HCT116 (cell line): Measurements from ENCODE around the gene SOBP. TPM values are rescaled to one million over a fixed set of nuclear protein-coding genes. Genes with fewer than 3 reads are reported as not detected.

Experiments
- ATAC-seq: fragments of 200-7000 bp; cut with Tn5 transposase; 2 replicates; pipeline ENCODE4 v1.9.1; 2020; ENCODE audit warnings: mild to moderate bottlenecking, moderate library complexity
- BruUV-seq: library from RNA; stranded (reverse); fragments of 400-500 nt; replicated peaks from 2 replicates; lab custom pipeline; 2021; lab: Mats Ljungman, UMichigan
- CTCF ChIA-PET: fragments of 300-600 bp; sonication (Branson Sonifier 250); formaldehyde crosslinking; loops from one replicate; lab custom pipeline; 2021; ENCODE audit warnings: antibody characterized with exemption; lab: Charles Lee
- POLR2A ChIA-PET: fragments of 300-600, 350-600 bp; sonication (Branson Sonifier 250); formaldehyde crosslinking; loops from one replicate; lab custom pipeline; 2021; ENCODE audit warnings: antibody characterized with exemption; lab: Charles Lee
- RAD21 ChIA-PET, 2 experiments: fragments of 300-600 bp; sonication (Branson Sonifier 250); formaldehyde crosslinking; loops; one replicate each; lab custom pipeline; 2023; ENCODE audit warnings: low total read pairs in 2 of 2; ENCODE audit not compliant: uncharacterized antibody in 2 of 2, unreplicated experiment in 2 of 2, low non-redundant PET in 1 of 2; lab: Charles Lee
- DNase-seq: peaks from one replicate; pipeline ENCODE4 v3.0.0-alpha.2; 2010; ENCODE audit warnings: low read depth, low spot score
- H2AFZ ChIP-seq: fragments of 200-600 bp; shearing (Covaris generic), sonication (generic); 2 replicates; pipeline ENCODE4 v1.6.1; 2017; ENCODE audit warnings: low read depth, mixed run types, mixed read lengths, antibody characterized with exemption, low read length; ENCODE audit not compliant: poor library complexity, severe bottlenecking
- H3K27ac ChIP-seq: 2 replicates; pipeline ENCODE4 v1.5.1; 2012; ENCODE audit warnings: low read depth, low read length
- H3K27me3 ChIP-seq: fragments of 200-600 bp; sonication (generic); 2 replicates; pipeline ENCODE4 v1.6.1; 2016; ENCODE audit warnings: mixed run types, low read length, mixed read lengths; ENCODE audit not compliant: insufficient read depth
- H3K36me3 ChIP-seq, 2 experiments: fragments of 200-500 bp in 1 of 2; fragments of 200-600 bp in 1 of 2; sonication (Bioruptor generic) in 1 of 2; sonication (generic) in 1 of 2; 2 replicates each; pipeline versions ENCODE4 v1.5.1 to v1.6.1; 2014 to 2016; ENCODE audit warnings: low read length in 2 of 2, inconsistent platforms in 1 of 2, mixed read lengths in 1 of 2, mixed run types in 1 of 2; ENCODE audit not compliant: insufficient read depth in 2 of 2, control insufficient read depth in 1 of 2
- H3K4me1 ChIP-seq, 2 experiments: fragments of 200-600 bp in 1 of 2; sonication (generic) in 1 of 2; 2 replicates each; pipeline versions ENCODE4 v1.5.1 to v1.6.1; 2012 to 2017; ENCODE audit warnings: low read length in 2 of 2, inconsistent platforms in 1 of 2, mild to moderate bottlenecking in 1 of 2, mixed read lengths in 1 of 2, mixed run types in 1 of 2, moderate library complexity in 1 of 2; ENCODE audit not compliant: insufficient read depth in 2 of 2, control insufficient read depth in 1 of 2
- H3K4me2 ChIP-seq: fragments of 200-600 bp; sonication (generic); 2 replicates; pipeline ENCODE4 v1.6.1; 2017; ENCODE audit warnings: mixed run types, low read length, mixed read lengths
- H3K4me3 ChIP-seq, 2 experiments: fragments of 200-600 bp in 1 of 2; sonication (generic) in 1 of 2; replicated peaks in 1 of 2; 2 replicates each; pipeline ENCODE4 v1.5.1; 2011 to 2016; ENCODE audit warnings: low read length in 2 of 2, control low read depth in 1 of 2, low read depth in 1 of 2, mild to moderate bottlenecking in 1 of 2, mixed read lengths in 1 of 2, mixed run types in 1 of 2
- H3K79me2 ChIP-seq: fragments of 200-600 bp; sonication (generic); 2 replicates; pipeline ENCODE4 v1.6.1; 2017; ENCODE audit warnings: mild to moderate bottlenecking, mixed run types, low read length, moderate library complexity, mixed read lengths; ENCODE audit not compliant: insufficient read depth
- H3K9ac ChIP-seq: fragments of 200-600 bp; sonication (generic); 2 replicates; pipeline ENCODE4 v1.6.1; 2016; ENCODE audit warnings: low read length, mixed read lengths
- H3K9me2 ChIP-seq: fragments of 200-600 bp; sonication (generic), shearing (Covaris generic); 2 replicates; pipeline ENCODE4 v1.6.1; 2017; ENCODE audit warnings: mixed run types, mild to moderate bottlenecking, moderate library complexity; ENCODE audit not compliant: insufficient read depth
- H3K9me3 ChIP-seq, 2 experiments: fragments of 200-500 bp in 1 of 2; fragments of 200-600 bp in 1 of 2; sonication (Bioruptor generic) in 1 of 2; sonication (generic) in 1 of 2; 2 replicates each; pipeline ENCODE4 v1.6.1; 2014 to 2017; ENCODE audit warnings: low read length in 2 of 2, mixed read lengths in 2 of 2, inconsistent platforms in 1 of 2, low read depth in 1 of 2, mild to moderate bottlenecking in 1 of 2, mixed run types in 1 of 2, moderate library complexity in 1 of 2; ENCODE audit not compliant: control insufficient read depth in 1 of 2, insufficient read depth in 1 of 2
- H4K20me1 ChIP-seq: fragments of 200-600 bp; sonication (generic), shearing (Covaris generic); 2 replicates; pipeline ENCODE4 v1.6.1; 2017; ENCODE audit warnings: mixed run types, mild to moderate bottlenecking, moderate library complexity; ENCODE audit not compliant: insufficient read depth
- EGR1 ChIP-seq: IDR thresholded peaks from 2 replicates; pipeline ENCODE4 v1.6.1; 2012; ENCODE audit warnings: low read depth
- ELF1 ChIP-seq: IDR thresholded peaks from 2 replicates; pipeline ENCODE4 v1.6.1; 2012; ENCODE audit warnings: low read depth, borderline replicate concordance
- EZH2phosphoT487 ChIP-seq: fragments of 200-600 bp; IDR thresholded peaks from 2 replicates; pipeline ENCODE4 v1.6.1; 2018; ENCODE audit warnings: antibody characterized with exemption, borderline replicate concordance
- POLR2A ChIP-seq: IDR thresholded peaks from 2 replicates; pipeline ENCODE4 v1.7.0; 2011; ENCODE audit warnings: borderline replicate concordance; ENCODE audit not compliant: insufficient read depth, insufficient read length; ENCODE audit errors: extremely low read depth
- POLR2AphosphoS5 ChIP-seq: IDR thresholded peaks from 2 replicates; pipeline ENCODE4 v1.6.1; 2011; ENCODE audit warnings: mild to moderate bottlenecking, low read depth, low read length, moderate library complexity
- RAD21 ChIP-seq: IDR thresholded peaks from 2 replicates; pipeline ENCODE4 v1.6.1; 2012; ENCODE audit warnings: low read depth, mild to moderate bottlenecking
- TCF7L2 ChIP-seq: IDR thresholded peaks from 2 replicates; pipeline ENCODE4 v1.7.0; 2011; ENCODE audit warnings: borderline replicate concordance, inconsistent platforms; ENCODE audit not compliant: insufficient read depth, insufficient read length; ENCODE audit errors: extremely low read depth
- intact Hi-C: fragments of 100-400 bp; cut with micrococcal nuclease; formaldehyde crosslinking; loops from 2 replicates; pipeline ENCODE4 v1.10.0; 2022
- total RNA-seq: library from RNA; stranded (reverse); gene quantifications from one replicate; pipeline ENCODE4 v1.2.1, GENCODE V29; 2021; ENCODE audit not compliant: unreplicated experiment
- TF ChIP-seq, protein P1 (sequence below): IDR thresholded peaks from 2 replicates; pipeline ENCODE4 v1.6.1; 2012; ENCODE audit warnings: low read depth
- TF ChIP-seq, protein P2 (sequence below): IDR thresholded peaks from 2 replicates; pipeline ENCODE4 v1.6.1; 2012
- TF ChIP-seq, protein P3 (sequence below): IDR thresholded peaks from 2 replicates; pipeline ENCODE4 v1.6.1; 2012

The SOBP gene
- total RNA-seq, 1 experiment from 2014 or later, result 2.6 TPM

DNA sequence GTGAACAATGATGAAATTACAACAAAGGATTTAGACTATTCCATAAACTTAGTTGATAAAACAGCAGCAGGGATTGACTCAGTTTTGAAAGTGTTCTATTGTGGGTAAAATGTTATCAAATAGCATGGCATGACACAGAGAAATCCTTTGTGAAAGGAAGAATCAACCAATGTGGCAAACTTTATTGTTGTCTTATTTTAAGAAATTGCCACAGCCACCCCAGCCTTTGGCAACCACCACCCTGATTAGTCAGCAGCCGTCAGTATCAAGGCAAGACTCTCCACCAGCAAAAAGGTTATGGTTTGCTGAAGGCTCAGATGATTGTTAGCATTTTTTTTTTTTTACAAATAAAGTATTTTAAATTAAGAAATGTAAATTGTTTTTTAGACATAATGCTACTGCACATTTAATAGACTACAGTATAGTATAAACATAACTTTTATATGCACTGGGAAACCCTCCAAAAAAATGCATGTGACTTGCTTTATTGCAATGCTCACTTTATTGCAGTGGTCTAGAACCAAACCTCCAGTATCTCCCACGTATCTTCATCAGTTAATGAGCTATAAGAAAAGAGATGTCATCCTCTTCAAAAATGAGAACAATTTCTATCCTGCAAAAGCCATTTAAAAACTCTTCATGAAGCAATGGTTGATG, 162.7 kb downstream of the SOBP start:
- Histone ChIP-seq H3K79me2 (no peaks in the 10 kb centered on the region), H3K9me3 (no peaks in the 10 kb centered on the region), H3K27me3 (no peaks in the 10 kb centered on the region), H2AFZ (no peak overlapping the region), H3K9ac (no peak overlapping the region), H3K27ac (no peak overlapping the region), H3K4me3 (no peak overlapping the region), H3K4me1 (no peaks in the 10 kb centered on the region), H3K9me2 (no peaks in the 10 kb centered on the region), H4K20me1 (no peaks in the 10 kb centered on the region), H3K4me2 (no peak overlapping the region), H3K36me3 (no peaks in the 10 kb centered on the region)
- CTCF ChIA-PET, result no interaction called here
- POLR2A ChIA-PET, result no interaction called here
- TF ChIP-seq RAD21 (no peak), POLR2A (no peak), EGR1 (no peak), POLR2AphosphoS5 (no peak), ELF1 (no peak), TCF7L2 (no peak), EZH2phosphoT487 (no peak)
- TF ChIP-seq, protein P1, sequence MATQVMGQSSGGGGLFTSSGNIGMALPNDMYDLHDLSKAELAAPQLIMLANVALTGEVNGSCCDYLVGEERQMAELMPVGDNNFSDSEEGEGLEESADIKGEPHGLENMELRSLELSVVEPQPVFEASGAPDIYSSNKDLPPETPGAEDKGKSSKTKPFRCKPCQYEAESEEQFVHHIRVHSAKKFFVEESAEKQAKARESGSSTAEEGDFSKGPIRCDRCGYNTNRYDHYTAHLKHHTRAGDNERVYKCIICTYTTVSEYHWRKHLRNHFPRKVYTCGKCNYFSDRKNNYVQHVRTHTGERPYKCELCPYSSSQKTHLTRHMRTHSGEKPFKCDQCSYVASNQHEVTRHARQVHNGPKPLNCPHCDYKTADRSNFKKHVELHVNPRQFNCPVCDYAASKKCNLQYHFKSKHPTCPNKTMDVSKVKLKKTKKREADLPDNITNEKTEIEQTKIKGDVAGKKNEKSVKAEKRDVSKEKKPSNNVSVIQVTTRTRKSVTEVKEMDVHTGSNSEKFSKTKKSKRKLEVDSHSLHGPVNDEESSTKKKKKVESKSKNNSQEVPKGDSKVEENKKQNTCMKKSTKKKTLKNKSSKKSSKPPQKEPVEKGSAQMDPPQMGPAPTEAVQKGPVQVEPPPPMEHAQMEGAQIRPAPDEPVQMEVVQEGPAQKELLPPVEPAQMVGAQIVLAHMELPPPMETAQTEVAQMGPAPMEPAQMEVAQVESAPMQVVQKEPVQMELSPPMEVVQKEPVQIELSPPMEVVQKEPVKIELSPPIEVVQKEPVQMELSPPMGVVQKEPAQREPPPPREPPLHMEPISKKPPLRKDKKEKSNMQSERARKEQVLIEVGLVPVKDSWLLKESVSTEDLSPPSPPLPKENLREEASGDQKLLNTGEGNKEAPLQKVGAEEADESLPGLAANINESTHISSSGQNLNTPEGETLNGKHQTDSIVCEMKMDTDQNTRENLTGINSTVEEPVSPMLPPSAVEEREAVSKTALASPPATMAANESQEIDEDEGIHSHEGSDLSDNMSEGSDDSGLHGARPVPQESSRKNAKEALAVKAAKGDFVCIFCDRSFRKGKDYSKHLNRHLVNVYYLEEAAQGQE, result no peak
- TF ChIP-seq, protein P2, sequence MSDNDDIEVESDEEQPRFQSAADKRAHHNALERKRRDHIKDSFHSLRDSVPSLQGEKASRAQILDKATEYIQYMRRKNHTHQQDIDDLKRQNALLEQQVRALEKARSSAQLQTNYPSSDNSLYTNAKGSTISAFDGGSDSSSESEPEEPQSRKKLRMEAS, result no peak
- TF ChIP-seq, protein P3, sequence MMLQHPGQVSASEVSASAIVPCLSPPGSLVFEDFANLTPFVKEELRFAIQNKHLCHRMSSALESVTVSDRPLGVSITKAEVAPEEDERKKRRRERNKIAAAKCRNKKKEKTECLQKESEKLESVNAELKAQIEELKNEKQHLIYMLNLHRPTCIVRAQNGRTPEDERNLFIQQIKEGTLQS, result no peak
- ATAC-seq (no peak), DNase-seq (no peak)
- intact Hi-C loops, result no loop called here
- no TSS peak for BruUV-seq
- RAD21 ChIA-PET, result no interaction called here
